OCI-LY7 (cell line): ENCODE data around the gene BCL3. TPM values are rescaled to one million over a fixed set of nuclear protein-coding genes. Genes with fewer than 3 reads are reported as not detected.

Experiments used
- BruUV-seq: library from RNA; stranded (reverse); fragments of 400-500 nt; replicated peaks from 2 replicates; lab custom pipeline; 2021; lab: Mats Ljungman, UMichigan
- CTCF ChIA-PET: fragments of 300-600 bp; sonication (Branson Sonifier 250); formaldehyde crosslinking; loops from one replicate; lab custom pipeline; 2022; ENCODE audit warnings: antibody characterized with exemption; ENCODE audit not compliant: unreplicated experiment; lab: Charles Lee
- POLR2A ChIA-PET: fragments of 300-600 bp; sonication (Branson Sonifier 250); formaldehyde crosslinking; loops from one replicate; lab custom pipeline; 2022; ENCODE audit warnings: antibody characterized with exemption; lab: Charles Lee
- DNase-seq: peaks from one replicate; pipeline ENCODE4 v3.0.0-alpha.2; 2015; ENCODE audit warnings: low spot score
- H2AFZ ChIP-seq: fragments of 200-600 bp; sonication (generic), shearing (Covaris generic); 2 replicates; pipeline ENCODE4 v1.6.1; 2014; ENCODE audit warnings: mild to moderate bottlenecking, antibody characterized with exemption, low read length, moderate library complexity
- H3K27ac ChIP-seq: fragments of 200-600 bp; sonication (generic); 2 replicates; pipeline ENCODE4 v1.5.1; 2014; ENCODE audit warnings: mixed run types, low read depth, mild to moderate bottlenecking, moderate library complexity, low read length, inconsistent platforms; ENCODE audit not compliant: poor library complexity, severe bottlenecking
- H3K36me3 ChIP-seq: fragments of 200-600 bp; sonication (generic); 2 replicates; pipeline ENCODE4 v1.6.1; 2014; ENCODE audit warnings: mild to moderate bottlenecking, antibody characterized with exemption, low read length, moderate library complexity, mixed read lengths; ENCODE audit not compliant: insufficient read depth
- H3K4me1 ChIP-seq: fragments of 200-600 bp; sonication (generic); 2 replicates; pipeline ENCODE4 v1.5.1; 2014; ENCODE audit warnings: mild to moderate bottlenecking, low read length; ENCODE audit not compliant: insufficient read depth, poor library complexity, severe bottlenecking
- H3K4me2 ChIP-seq: fragments of 200-600 bp; sonication (generic); 2 replicates; pipeline ENCODE4 v1.6.1; 2014; ENCODE audit warnings: mild to moderate bottlenecking, low read length
- H3K4me3 ChIP-seq: fragments of 200-600 bp; sonication (generic); 2 replicates; pipeline ENCODE4 v1.5.1; 2014; ENCODE audit warnings: mild to moderate bottlenecking, low read depth, low read length; ENCODE audit not compliant: poor library complexity, severe bottlenecking
- H3K79me2 ChIP-seq: fragments of 200-600 bp; sonication (generic); 2 replicates; pipeline ENCODE4 v1.6.1; 2016; ENCODE audit warnings: low read depth, mild to moderate bottlenecking, low read length, moderate library complexity, mixed read lengths; ENCODE audit not compliant: insufficient read depth
- H3K9me2 ChIP-seq: fragments of 200-600 bp; sonication (generic); 2 replicates; pipeline ENCODE4 v1.6.1; 2016; ENCODE audit warnings: mild to moderate bottlenecking, low read length, mixed read lengths; ENCODE audit not compliant: insufficient read depth
- H3K9me3 ChIP-seq: fragments of 200-600 bp; sonication (generic); 2 replicates; pipeline ENCODE4 v1.6.1; 2014; ENCODE audit warnings: mild to moderate bottlenecking, mixed run types, low read length, mixed read lengths
- H4K20me1 ChIP-seq: fragments of 200-600 bp; sonication (generic); 2 replicates; pipeline ENCODE4 v1.6.1; 2014; ENCODE audit warnings: mild to moderate bottlenecking, antibody characterized with exemption, low read length, moderate library complexity, mixed read lengths; ENCODE audit not compliant: insufficient read depth
- CTCF ChIP-seq: fragments of 200-600 bp; sonication (generic); conservative IDR thresholded peaks from 2 replicates; pipeline ENCODE4 v1.5.1; 2014; ENCODE audit warnings: mild to moderate bottlenecking, antibody characterized with exemption, low read length, moderate library complexity, mixed read lengths
- EZH2phosphoT487 ChIP-seq: fragments of 200-600 bp; sonication (generic); IDR thresholded peaks from 2 replicates; pipeline ENCODE4 v1.6.1; 2018; ENCODE audit warnings: low read depth, borderline replicate concordance, mild to moderate bottlenecking, mixed run types, antibody characterized with exemption, low read length, moderate library complexity, mixed read lengths
- intact Hi-C: fragments of 100-400 bp; cut with micrococcal nuclease; formaldehyde crosslinking; loops from one replicate; pipeline ENCODE4 v1.10.0; 2022; ENCODE audit not compliant: unreplicated experiment
- total RNA-seq, 2 experiments: library from RNA; depleted of rRNA in 1 of 2; stranded (reverse); fragments of >200 nt in 1 of 2; shearing (Covaris generic) in 1 of 2; gene quantifications; 2 replicates each; pipeline ENCODE4 v1.2.3, GENCODE V29; 2014 to 2022

The BCL3 gene
- total RNA-seq, 2 experiments from 2014 or later = 10.2 to 18.6 TPM

GRCh38 chr19:44742330-44743061 lies 6.0 kb upstream of the BCL3 start:
- Histone ChIP-seq H3K27ac (no peak overlapping the region), H3K4me2 (no peak overlapping the region; the same call in 1 of the 2 replicates), H3K9me2 (no peaks in the 10 kb centered on the region), H3K4me3 (no peak overlapping the region), H3K36me3 (no peaks in the 10 kb centered on the region), H3K9me3 (no peaks in the 10 kb centered on the region), H3K4me1 (peaks cover 35% of the 10 kb centered on the region), H2AFZ (no peak overlapping the region; the same call in 1 of the 2 replicates), H4K20me1 (no peaks in the 10 kb centered on the region), H3K79me2 (no peaks in the 10 kb centered on the region)
- DNase-seq = no peak
- ChIA-PET POLR2A (interaction anchor here (0.9 kb wide), 1 partner anchor 103 kb away, joined by 3 read pairs; no protein-coding TSS in a partner anchor), CTCF (no interaction called here)
- TF ChIP-seq CTCF = no peak
- no peak for TF ChIP-seq EZH2phosphoT487
- BruUV-seq = no TSS peak
- intact Hi-C loops = no loop called here

GRCh38 chr19:44744871-44745332 lies 3.6 kb upstream of the BCL3 start:
- Histone ChIP-seq H4K20me1 (no peaks in the 10 kb centered on the region), H3K4me2 (no peak overlapping the region), H3K27ac (no peak overlapping the region), H3K9me3 (no peaks in the 10 kb centered on the region), H3K4me1 (peaks cover 44% of the 10 kb centered on the region), H3K9me2 (no peaks in the 10 kb centered on the region), H3K4me3 (no peak overlapping the region), H3K79me2 (peaks cover 11% of the 10 kb centered on the region), H3K36me3 (peaks cover 5% of the 10 kb centered on the region; the same call in 1 of the 2 replicates), H2AFZ (no peak overlapping the region)
- BruUV-seq = no TSS peak
- ChIA-PET CTCF (no interaction called here), POLR2A (interaction anchor here (0.6 to 1.0 kb wide), 2 partner anchors 9 to 21 kb away, joined by 3 read pairs; no protein-coding TSS in a partner anchor)
- no peak for DNase-seq
- intact Hi-C loops = no loop called here
- TF ChIP-seq EZH2phosphoT487 (no peak), CTCF (no peak)
